Calu3 (cell line): ENCODE results near the gene HS3ST5. TPM values are rescaled to one million over a fixed set of nuclear protein-coding genes. Genes with fewer than 3 reads are reported as not detected.

ENCODE experiments used
- BruUV-seq: library from RNA; stranded (reverse); fragments of 400-500 nt; replicated peaks from 2 replicates; lab custom pipeline; 2021; lab: Mats Ljungman, UMichigan
- CTCF ChIA-PET: fragments of 300-600 bp; sonication (Branson Sonifier 250); formaldehyde crosslinking; loops from one replicate; lab custom pipeline; 2022; ENCODE audit warnings: antibody characterized with exemption; lab: Charles Lee
- DNase-seq: peaks from one replicate; pipeline ENCODE4 v3.0.0; 2022
- H3K27ac Mint-ChIP-seq: one replicate; pipeline ENCODE4 v1.8.0; 2022; ENCODE audit warnings: mixed read lengths; ENCODE audit not compliant: unreplicated experiment
- H3K27me3 Mint-ChIP-seq: one replicate; pipeline ENCODE4 v1.8.0; 2022; ENCODE audit warnings: mixed read lengths; ENCODE audit not compliant: unreplicated experiment
- H3K36me3 Mint-ChIP-seq: one replicate; pipeline ENCODE4 v1.8.0; 2022; ENCODE audit warnings: mild to moderate bottlenecking, moderate library complexity, mixed read lengths; ENCODE audit not compliant: insufficient read depth, unreplicated experiment
- H3K4me1 Mint-ChIP-seq: one replicate; pipeline ENCODE4 v1.8.0; 2022; ENCODE audit warnings: mild to moderate bottlenecking, low read depth, mixed read lengths; ENCODE audit not compliant: unreplicated experiment
- H3K4me3 Mint-ChIP-seq: one replicate; pipeline ENCODE4 v1.8.0; 2022; ENCODE audit warnings: mild to moderate bottlenecking, low read depth, moderate library complexity, mixed read lengths; ENCODE audit not compliant: unreplicated experiment
- H3K9me3 Mint-ChIP-seq: one replicate; pipeline ENCODE4 v1.8.0; 2022; ENCODE audit warnings: low read depth, mixed read lengths; ENCODE audit not compliant: unreplicated experiment
- intact Hi-C: fragments of 100-400 bp; cut with micrococcal nuclease; formaldehyde crosslinking; loops from one replicate; pipeline ENCODE4 v1.10.0; 2022; ENCODE audit not compliant: unreplicated experiment
- total RNA-seq: library from RNA; stranded (reverse); gene quantifications from 2 replicates; pipeline ENCODE4 v1.2.3, GENCODE V29; 2022
- TF ChIP-seq, protein P1 (sequence below): fragments of 200-600 bp; IDR thresholded peaks from one replicate; pipeline ENCODE4 v1.8.0; 2022; ENCODE audit warnings: antibody characterized with exemption; ENCODE audit not compliant: unreplicated experiment

Gene HS3ST5
- total RNA-seq, 1 experiment from 2014 or later = 0.40 TPM

GRCh38 chr6:114144887-114145851 is 197.7 kb downstream of the HS3ST5 start:
- CTCF ChIA-PET = interaction anchor here (0.9 to 1.8 kb wide), 2 partner anchors 16 to 25 kb away, joined by 3 to 6 read pairs; no protein-coding TSS in a partner anchor
- intact Hi-C loops = no loop called here

GRCh38 chr6:114142258-114142657 is 200.6 kb downstream of the HS3ST5 start:
- BruUV-seq = no TSS peak
- DNase-seq = peak; percentile 23
- intact Hi-C loops = no loop called here
- Mint-ChIP-seq H3K4me1 (peaks cover 23% of the 10 kb centered on the region), H3K27ac (no peak overlapping the region), H3K9me3 (peaks cover 2% of the 10 kb centered on the region), H3K4me3 (no peak overlapping the region), H3K36me3 (no peaks in the 10 kb centered on the region), H3K27me3 (no peaks in the 10 kb centered on the region)
- CTCF ChIA-PET = interaction anchor here (0.7 kb wide), 1 partner anchor 718 kb away, joined by 3 read pairs; no protein-coding TSS in a partner anchor
- TF ChIP-seq, protein P1, sequence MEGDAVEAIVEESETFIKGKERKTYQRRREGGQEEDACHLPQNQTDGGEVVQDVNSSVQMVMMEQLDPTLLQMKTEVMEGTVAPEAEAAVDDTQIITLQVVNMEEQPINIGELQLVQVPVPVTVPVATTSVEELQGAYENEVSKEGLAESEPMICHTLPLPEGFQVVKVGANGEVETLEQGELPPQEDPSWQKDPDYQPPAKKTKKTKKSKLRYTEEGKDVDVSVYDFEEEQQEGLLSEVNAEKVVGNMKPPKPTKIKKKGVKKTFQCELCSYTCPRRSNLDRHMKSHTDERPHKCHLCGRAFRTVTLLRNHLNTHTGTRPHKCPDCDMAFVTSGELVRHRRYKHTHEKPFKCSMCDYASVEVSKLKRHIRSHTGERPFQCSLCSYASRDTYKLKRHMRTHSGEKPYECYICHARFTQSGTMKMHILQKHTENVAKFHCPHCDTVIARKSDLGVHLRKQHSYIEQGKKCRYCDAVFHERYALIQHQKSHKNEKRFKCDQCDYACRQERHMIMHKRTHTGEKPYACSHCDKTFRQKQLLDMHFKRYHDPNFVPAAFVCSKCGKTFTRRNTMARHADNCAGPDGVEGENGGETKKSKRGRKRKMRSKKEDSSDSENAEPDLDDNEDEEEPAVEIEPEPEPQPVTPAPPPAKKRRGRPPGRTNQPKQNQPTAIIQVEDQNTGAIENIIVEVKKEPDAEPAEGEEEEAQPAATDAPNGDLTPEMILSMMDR = no peak

More at GRCh38 chr6:114144887-114145851, 197.7 kb downstream of the HS3ST5 start:
- no TSS peak for BruUV-seq
- peak; percentile 10 for DNase-seq
- Mint-ChIP-seq H3K27ac (no peak overlapping the region), H3K4me3 (peak overlapping the region; percentile 1), H3K36me3 (no peaks in the 10 kb centered on the region), H3K4me1 (peaks cover 23% of the 10 kb centered on the region), H3K9me3 (peaks cover 3% of the 10 kb centered on the region), H3K27me3 (no peaks in the 10 kb centered on the region)
- TF ChIP-seq, protein P1 = no peak

DNA sequence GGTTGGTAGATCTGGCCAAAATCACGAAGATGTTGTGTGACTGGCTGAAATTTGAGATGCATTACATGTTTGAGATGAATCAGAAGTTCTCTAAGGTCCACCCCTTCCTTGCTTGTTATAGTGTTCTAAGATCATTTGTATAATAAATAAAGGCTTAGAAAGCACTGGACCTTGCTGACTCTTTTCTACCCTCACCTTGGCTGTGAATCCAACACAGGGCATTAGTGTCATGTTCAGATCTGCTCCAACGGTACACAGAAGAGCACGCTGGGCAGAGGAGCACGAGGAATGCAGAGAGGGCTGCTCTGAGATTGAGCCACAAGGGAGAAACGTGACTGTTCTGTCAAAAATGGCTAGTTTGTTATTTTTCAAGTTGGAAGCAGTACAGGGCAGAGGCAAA is 202.4 kb downstream of the HS3ST5 start:
- CTCF ChIA-PET = no interaction called here
- no TSS peak for BruUV-seq
- TF ChIP-seq, protein P1 = no peak
- H3K4me1 Mint-ChIP-seq = peaks cover 18% of the 10 kb centered on the region
- no peak for DNase-seq
- no peaks in the 10 kb centered on the region for H3K27me3 Mint-ChIP-seq
- intact Hi-C loops = no loop called here
- H3K27ac Mint-ChIP-seq = no peak overlapping the region
- no peaks in the 10 kb centered on the region for H3K9me3 Mint-ChIP-seq
- no peak overlapping the region for H3K4me3 Mint-ChIP-seq
- H3K36me3 Mint-ChIP-seq = no peaks in the 10 kb centered on the region

DNA sequence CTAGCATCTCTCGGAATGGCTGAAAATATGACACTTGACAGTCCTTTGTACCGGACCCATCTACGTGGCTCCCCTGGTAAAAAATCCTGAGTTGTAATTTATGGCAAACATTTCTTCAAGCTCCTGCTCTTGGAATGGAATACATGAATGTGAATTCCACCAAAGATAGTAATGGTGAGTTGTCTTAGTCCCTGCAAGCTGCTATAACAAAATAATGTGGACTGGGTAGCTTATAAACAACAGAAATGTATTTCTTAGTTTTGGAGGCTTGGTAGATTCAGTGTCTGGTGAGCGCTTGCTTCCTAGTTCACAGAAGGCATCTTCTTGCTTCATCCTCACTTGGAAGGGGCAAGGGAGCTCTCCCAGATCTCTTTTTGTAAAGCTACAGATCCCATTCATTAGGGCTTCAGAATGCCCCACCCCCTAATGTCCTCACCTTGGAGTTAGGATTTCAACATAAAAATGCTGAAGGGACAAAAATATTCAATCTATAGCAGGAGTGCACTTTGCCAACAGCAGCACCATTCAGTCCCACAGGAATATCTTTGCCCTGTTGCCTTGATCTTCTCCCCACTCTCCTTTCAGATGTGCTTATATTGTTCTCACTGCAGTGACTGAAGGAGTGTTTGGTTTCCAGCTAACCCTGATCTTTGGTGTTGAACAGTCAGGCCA is 204.1 kb downstream of the HS3ST5 start:
- no peak for DNase-seq

More for the DNA sequence above, 204.1 kb downstream of the HS3ST5 start:
- no peak overlapping the region for H3K4me3 Mint-ChIP-seq
- H3K36me3 Mint-ChIP-seq = no peaks in the 10 kb centered on the region
- no peaks in the 10 kb centered on the region for H3K9me3 Mint-ChIP-seq
- no peaks in the 10 kb centered on the region for H3K27me3 Mint-ChIP-seq
- H3K27ac Mint-ChIP-seq = no peak overlapping the region
- CTCF ChIA-PET = no interaction called here
- intact Hi-C loops = no loop called here
- TF ChIP-seq, protein P1 = no peak
- H3K4me1 Mint-ChIP-seq = peaks cover 10% of the 10 kb centered on the region
- no TSS peak for BruUV-seq
